ENCODE data around the gene EGFR.

The EGFR gene

GRCh38 chr7:55202150-55202913 lies 183.5 kb downstream of the EGFR start:
- Histone ChIP-seq H3F3A (ENCODE audit: control insufficient read depth, insufficient read depth) (no peaks in the 10 kb centered on the region; the same call in 1 of the 2 replicates), H3K9me3 (ENCODE audit: control insufficient read depth, insufficient read depth, low read length) (peaks cover 12% of the 10 kb centered on the region; the same call in 1 of the 2 replicates), H3K79me2 (ENCODE audit: control insufficient read depth, low read length) (no peaks in the 10 kb centered on the region), H3K36me3 (ENCODE audit: control insufficient read depth, low read length) (no peaks in the 10 kb centered on the region), H3K27me3 (ENCODE audit: control insufficient read depth, low read length) (no peaks in the 10 kb centered on the region), H3K4me1 (ENCODE audit: control insufficient read depth, low read length) (no peaks in the 10 kb centered on the region), H3K27ac (ENCODE audit: low read depth, low read length) (no peak overlapping the region), H3K4me3 (ENCODE audit: low read length) (no peak overlapping the region), H4K20me1 (ENCODE audit: control insufficient read depth, insufficient read depth, low read depth, low read length) (no peaks in the 10 kb centered on the region), H3K9me2 (replicated peaks; ENCODE audit: control insufficient read depth, low read length) (no peaks in the 10 kb centered on the region), H3K4me2 (ENCODE audit: low read length) (no peak overlapping the region)
- TF ChIP-seq EZH2phosphoT487 (IDR thresholded peaks at IDR 0.05; ENCODE audit: borderline replicate concordance, low read length) = no peak
- TF ChIP-seq CTCF (IDR thresholded peaks at IDR 0.05; ENCODE audit: low read depth, low read length, poor library complexity, severe bottlenecking) = no peak

GRCh38 chr7:55203300-55203699 lies 184.5 kb downstream of the EGFR start:
- no peaks in the 10 kb centered on the region for H3K9me2 ChIP-seq (replicated peaks; ENCODE audit: control insufficient read depth, low read length)
- H3K27ac ChIP-seq (ENCODE audit: low read depth, low read length) = no peak overlapping the region
- no peak overlapping the region for H3K4me3 ChIP-seq (ENCODE audit: low read length)
- no peaks in the 10 kb centered on the region for H3K79me2 ChIP-seq (ENCODE audit: control insufficient read depth, low read length)
- H4K20me1 ChIP-seq (ENCODE audit: control insufficient read depth, insufficient read depth, low read depth, low read length) = no peaks in the 10 kb centered on the region
- no peaks in the 10 kb centered on the region; the same call in 1 of the 2 replicates for H3F3A ChIP-seq (ENCODE audit: control insufficient read depth, insufficient read depth)
- H3K36me3 ChIP-seq (ENCODE audit: control insufficient read depth, low read length) = no peaks in the 10 kb centered on the region
- no peaks in the 10 kb centered on the region for H3K27me3 ChIP-seq (ENCODE audit: control insufficient read depth, low read length)
- no peaks in the 10 kb centered on the region for H3K4me1 ChIP-seq (ENCODE audit: control insufficient read depth, low read length)
- TF ChIP-seq EZH2phosphoT487 (IDR thresholded peaks at IDR 0.05; ENCODE audit: borderline replicate concordance, low read length) (no peak), CTCF (IDR thresholded peaks at IDR 0.05; ENCODE audit: low read depth, low read length, poor library complexity, severe bottlenecking) (no peak)
- H3K4me2 ChIP-seq (ENCODE audit: low read length) = no peak overlapping the region
- peaks cover 12% of the 10 kb centered on the region; the same call in 1 of the 2 replicates for H3K9me3 ChIP-seq (ENCODE audit: control insufficient read depth, insufficient read depth, low read length)

- H3K4me1 ChIP-seq (ENCODE audit: control insufficient read depth, low read length) = no peaks in the 10 kb centered on the region
- no peaks in the 10 kb centered on the region; the same call in 1 of the 2 replicates for H3F3A ChIP-seq (ENCODE audit: control insufficient read depth, insufficient read depth)
- no peak overlapping the region for H3K27ac ChIP-seq (ENCODE audit: low read depth, low read length)
- H3K36me3 ChIP-seq (ENCODE audit: control insufficient read depth, low read length) = no peaks in the 10 kb centered on the region
- no peak overlapping the region for H3K4me3 ChIP-seq (ENCODE audit: low read length)
- TF ChIP-seq EZH2phosphoT487 (IDR thresholded peaks at IDR 0.05; ENCODE audit: borderline replicate concordance, low read length) (no peak), CTCF (IDR thresholded peaks at IDR 0.05; ENCODE audit: low read depth, low read length, poor library complexity, severe bottlenecking) (no peak)
- H3K4me2 ChIP-seq (ENCODE audit: low read length) = no peak overlapping the region
- H3K27me3 ChIP-seq (ENCODE audit: control insufficient read depth, low read length) = no peaks in the 10 kb centered on the region
- H3K9me2 ChIP-seq (replicated peaks; ENCODE audit: control insufficient read depth, low read length) = no peaks in the 10 kb centered on the region
- peaks cover 12% of the 10 kb centered on the region; the same call in 1 of the 2 replicates for H3K9me3 ChIP-seq (ENCODE audit: control insufficient read depth, insufficient read depth, low read length)
- no peaks in the 10 kb centered on the region for H3K79me2 ChIP-seq (ENCODE audit: control insufficient read depth, low read length)
- no peaks in the 10 kb centered on the region for H4K20me1 ChIP-seq (ENCODE audit: control insufficient read depth, insufficient read depth, low read depth, low read length)
Measured at GRCh38 chr7:55205124-55205955, 186.5 kb downstream of the EGFR start.
